Memory B cell (primary cell): Measurements from ENCODE around the gene LYRM2.

Experiments used
- ATAC-seq: fragments of 150-1000 bp; cut with Tn5 transposase; 2 replicates; pipeline ENCODE4 v1.10.0; 2021; ENCODE audit warnings: low read depth, mild to moderate bottlenecking, moderate library complexity
- DNase-seq, 2 donors: peaks; one replicate each; pipeline ENCODE4 v3.0.0; 2022; ENCODE audit warnings: low spot score in 2 of 2
- H3K27ac Mint-ChIP-seq: one replicate; pipeline ENCODE4 v1.8.0; 2022; ENCODE audit warnings: mild to moderate bottlenecking, moderate library complexity, mixed read lengths
- H3K27me3 Mint-ChIP-seq: one replicate; pipeline ENCODE4 v1.8.0; 2022; ENCODE audit warnings: mixed read lengths
- H3K36me3 Mint-ChIP-seq: one replicate; pipeline ENCODE4 v1.8.0; 2022; ENCODE audit warnings: mild to moderate bottlenecking, mixed read lengths
- H3K4me1 Mint-ChIP-seq: one replicate; pipeline ENCODE4 v1.8.0; 2022; ENCODE audit warnings: mixed read lengths
- H3K4me3 Mint-ChIP-seq: one replicate; pipeline ENCODE4 v1.8.0; 2022; ENCODE audit warnings: mild to moderate bottlenecking, moderate library complexity, mixed read lengths
- H3K9me3 Mint-ChIP-seq: one replicate; pipeline ENCODE4 v1.8.0; 2022; ENCODE audit warnings: mixed read lengths

LYRM2 gene

DNA sequence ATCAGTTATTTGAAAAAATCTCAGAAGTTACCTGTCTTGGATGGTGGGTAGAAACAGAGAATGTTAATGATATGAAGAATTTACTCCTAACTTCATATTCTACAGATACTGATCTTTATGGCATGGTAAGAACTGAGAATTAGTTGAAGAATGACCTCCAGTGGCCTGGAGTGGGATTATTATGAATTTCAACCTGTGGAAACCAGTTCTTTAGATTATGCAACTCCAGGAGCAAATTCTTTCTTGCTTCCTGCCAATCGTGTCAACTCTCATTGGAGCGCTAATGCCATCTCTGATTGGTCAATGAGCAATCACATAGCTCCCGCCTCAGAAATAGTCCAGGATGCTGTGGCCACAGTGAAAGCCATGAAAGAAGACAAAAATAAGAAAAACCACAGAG lies 40.6 kb downstream of the LYRM2 start:
- H3K4me3 Mint-ChIP-seq: no peak overlapping the region
- H3K27me3 Mint-ChIP-seq: no peaks in the 10 kb centered on the region
- peaks cover 1% of the 10 kb centered on the region for H3K9me3 Mint-ChIP-seq
- peaks cover 20% of the 10 kb centered on the region for H3K4me1 Mint-ChIP-seq
- H3K27ac Mint-ChIP-seq: no peak overlapping the region
- DNase-seq (no peak), ATAC-seq (no peak)
- H3K36me3 Mint-ChIP-seq: peaks cover 3% of the 10 kb centered on the region

DNA sequence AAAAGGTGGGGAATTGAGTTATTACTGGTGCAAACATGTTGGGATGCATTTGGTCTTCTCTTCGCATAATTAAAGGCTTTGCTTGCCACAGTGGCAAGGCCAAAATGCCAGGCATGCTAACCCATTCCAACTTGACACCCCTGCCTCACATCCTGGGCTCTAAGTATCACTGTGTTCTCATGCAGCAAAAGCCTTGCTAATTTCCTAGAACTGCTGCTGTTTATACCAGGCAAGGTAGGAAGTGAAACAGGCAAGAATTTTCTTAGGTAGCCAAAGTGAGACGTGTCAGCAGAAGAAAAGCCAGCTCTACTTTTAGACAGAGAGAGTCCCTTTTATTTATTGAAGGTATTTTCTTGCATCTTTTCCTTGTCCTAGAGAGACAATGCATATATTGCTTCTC lies 41.2 kb downstream of the LYRM2 start:
- Mint-ChIP-seq H3K27me3 (no peaks in the 10 kb centered on the region), H3K9me3 (peaks cover 1% of the 10 kb centered on the region), H3K4me3 (no peak overlapping the region), H3K36me3 (peaks cover 3% of the 10 kb centered on the region), H3K4me1 (peaks cover 20% of the 10 kb centered on the region), H3K27ac (no peak overlapping the region)
- ATAC-seq (no peak), DNase-seq (no peak)

DNA sequence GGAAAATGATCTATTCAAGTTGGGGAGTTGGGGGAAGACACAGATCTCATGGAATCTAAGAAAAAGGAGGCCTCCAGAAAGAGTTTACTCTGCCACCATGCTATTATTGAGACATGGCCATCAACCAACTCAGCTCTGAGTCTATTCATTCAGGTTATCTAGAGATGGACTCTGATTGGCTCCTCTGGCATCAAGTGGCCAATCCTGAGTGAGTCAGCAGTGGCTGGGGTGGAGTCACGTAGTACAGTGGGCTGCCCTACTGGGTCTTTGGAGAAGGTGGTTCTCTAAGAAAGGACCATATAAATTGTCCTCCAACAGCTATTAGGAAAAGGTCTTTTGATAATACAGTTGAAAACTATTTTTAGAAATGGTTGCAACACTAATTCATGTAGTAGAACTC lies 42.1 kb downstream of the LYRM2 start:
- DNase-seq (no peak), ATAC-seq (no peak)
- Mint-ChIP-seq H3K27me3 (no peaks in the 10 kb centered on the region), H3K4me3 (no peak overlapping the region), H3K4me1 (peaks cover 20% of the 10 kb centered on the region), H3K9me3 (peaks cover 1% of the 10 kb centered on the region), H3K36me3 (peaks cover 3% of the 10 kb centered on the region), H3K27ac (peak overlapping the region; percentile 96)

DNA sequence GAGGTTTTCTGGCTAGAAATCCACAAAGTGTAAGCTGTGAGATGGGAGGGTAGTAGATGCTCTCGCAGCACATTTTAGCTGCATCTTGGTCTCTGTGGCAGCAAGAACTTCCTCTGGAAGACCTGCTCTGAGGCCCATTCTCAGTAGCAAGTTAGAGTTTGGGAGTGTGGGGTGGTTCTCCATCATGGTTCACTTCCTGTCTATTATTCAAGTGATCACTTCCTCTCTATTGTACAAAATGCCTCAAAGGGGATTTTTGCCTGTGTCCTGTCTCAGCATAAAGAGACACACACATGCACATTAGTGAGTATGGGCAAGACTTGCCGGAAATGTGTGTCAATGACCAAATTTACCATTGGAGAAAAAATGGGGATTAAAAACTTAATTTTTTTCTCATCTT lies 42.5 kb downstream of the LYRM2 start:
- DNase-seq (peak; percentile 13 to 45), ATAC-seq (peak; percentile 99)
- peaks cover 3% of the 10 kb centered on the region for H3K36me3 Mint-ChIP-seq
- H3K27ac Mint-ChIP-seq: peak overlapping the region; percentile 96
- H3K9me3 Mint-ChIP-seq: peaks cover 1% of the 10 kb centered on the region
- H3K27me3 Mint-ChIP-seq: no peaks in the 10 kb centered on the region
- H3K4me1 Mint-ChIP-seq: peaks cover 20% of the 10 kb centered on the region
- H3K4me3 Mint-ChIP-seq: no peak overlapping the region

DNA sequence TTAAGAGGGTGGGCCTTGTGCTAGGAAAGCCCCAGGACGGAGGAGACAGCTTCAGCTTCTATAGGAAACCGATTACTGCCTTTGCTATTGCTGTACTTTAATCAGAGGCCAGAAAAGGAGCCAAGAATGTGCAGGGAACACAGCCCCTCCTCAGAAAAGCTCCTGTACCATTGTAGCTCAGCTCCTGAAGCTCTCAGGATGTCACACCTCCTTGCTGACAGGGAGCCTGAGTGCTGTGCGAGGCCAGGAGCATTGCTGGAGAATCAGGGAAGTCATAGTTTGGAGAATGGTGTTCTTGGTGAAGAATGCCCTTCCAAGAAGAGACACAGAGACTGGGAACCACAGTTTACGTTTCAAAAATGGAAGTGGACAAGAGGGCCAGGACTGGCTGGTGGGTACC lies 46.8 kb downstream of the LYRM2 start:
- DNase-seq (no peak), ATAC-seq (no peak)
- Mint-ChIP-seq H3K36me3 (peaks cover 1% of the 10 kb centered on the region), H3K27ac (no peak overlapping the region), H3K4me1 (peaks cover 11% of the 10 kb centered on the region), H3K9me3 (no peaks in the 10 kb centered on the region), H3K27me3 (no peaks in the 10 kb centered on the region), H3K4me3 (no peak overlapping the region)

DNA sequence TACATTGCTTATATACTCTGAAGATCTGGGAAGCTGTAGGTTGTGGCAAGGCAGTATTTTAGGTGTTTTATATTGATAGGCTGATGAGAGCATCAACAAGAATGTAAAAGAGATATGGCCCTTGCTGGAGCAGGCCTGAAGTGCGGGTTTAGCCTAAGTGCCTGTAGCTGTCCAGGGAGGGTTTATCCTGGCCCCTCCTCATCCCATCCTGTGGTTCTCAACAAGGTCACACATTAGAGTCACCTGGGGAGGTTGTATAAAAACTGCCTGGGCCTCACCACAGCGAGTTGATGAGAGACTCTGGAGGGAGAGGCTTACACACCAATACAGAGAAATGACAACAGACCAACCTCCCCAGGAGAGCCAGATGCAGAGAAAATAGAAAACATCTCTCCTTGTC lies 48.4 kb downstream of the LYRM2 start:
- Mint-ChIP-seq H3K36me3 (no peaks in the 10 kb centered on the region), H3K4me1 (no peaks in the 10 kb centered on the region), H3K27me3 (no peaks in the 10 kb centered on the region), H3K4me3 (no peak overlapping the region), H3K27ac (no peak overlapping the region), H3K9me3 (no peaks in the 10 kb centered on the region)
- ATAC-seq (no peak), DNase-seq (no peak)

DNA sequence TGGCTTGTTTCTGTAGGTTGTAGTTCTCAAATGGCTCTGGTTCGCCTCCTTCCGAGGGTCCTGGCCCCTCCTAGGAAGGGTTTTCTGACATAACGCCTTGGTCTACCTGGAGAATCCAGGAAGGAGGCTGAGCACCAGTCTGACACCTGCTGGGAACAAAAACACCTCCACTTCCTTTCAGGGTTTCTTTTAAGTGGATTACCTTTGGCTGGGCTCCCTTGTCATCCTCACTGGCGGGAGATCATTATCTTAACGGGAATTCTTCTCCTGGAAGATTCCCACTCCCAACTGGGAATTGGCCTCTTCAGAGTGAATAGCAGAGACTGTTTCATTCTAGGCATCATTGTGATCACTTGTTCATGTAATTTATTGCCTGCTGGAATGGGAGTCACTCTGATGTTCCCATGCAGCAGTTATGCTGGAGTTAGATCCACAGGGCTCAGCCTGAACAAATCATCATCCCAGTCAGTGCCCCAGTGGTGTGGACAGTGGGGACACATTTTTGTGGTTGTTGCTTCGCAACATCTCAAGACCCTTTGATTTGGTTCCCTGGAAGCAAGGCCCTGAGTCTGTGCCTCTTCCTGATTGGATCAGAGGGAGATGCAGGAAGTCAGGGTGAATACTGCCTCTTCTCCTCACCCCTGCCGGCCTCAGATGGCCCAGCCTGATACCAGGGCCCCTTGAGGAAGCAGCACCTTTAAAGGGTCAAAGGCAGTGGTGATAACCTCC lies 49.1 kb downstream of the LYRM2 start:
- DNase-seq (no peak), ATAC-seq (no peak)
- no peak overlapping the region for H3K27ac Mint-ChIP-seq
- no peaks in the 10 kb centered on the region for H3K9me3 Mint-ChIP-seq
- H3K27me3 Mint-ChIP-seq: no peaks in the 10 kb centered on the region
- H3K4me1 Mint-ChIP-seq: no peaks in the 10 kb centered on the region
- no peak overlapping the region for H3K4me3 Mint-ChIP-seq
- H3K36me3 Mint-ChIP-seq: no peaks in the 10 kb centered on the region

DNA sequence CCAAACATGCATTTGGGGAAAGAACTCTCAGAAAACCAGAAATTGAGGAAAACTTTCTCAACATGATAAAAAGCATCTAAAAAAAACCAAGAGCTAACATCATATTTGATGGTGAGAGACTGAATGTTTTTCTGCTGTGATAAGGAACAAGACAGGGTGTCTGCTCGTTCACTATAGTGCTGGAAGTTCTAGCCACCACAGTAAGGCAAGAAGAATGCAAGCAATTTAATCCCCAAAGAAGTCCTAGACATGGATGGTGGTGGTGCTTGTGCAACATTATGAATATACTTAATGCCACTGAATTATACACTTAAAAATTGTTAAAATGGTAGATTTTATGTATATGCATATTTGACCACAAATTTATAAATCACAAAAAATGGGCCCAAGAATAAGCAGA lies 53.4 kb downstream of the LYRM2 start:
- no peak overlapping the region for H3K27ac Mint-ChIP-seq
- H3K9me3 Mint-ChIP-seq: no peaks in the 10 kb centered on the region
- no peaks in the 10 kb centered on the region for H3K4me1 Mint-ChIP-seq
- no peaks in the 10 kb centered on the region for H3K27me3 Mint-ChIP-seq
- DNase-seq (no peak), ATAC-seq (no peak)
- no peak overlapping the region for H3K4me3 Mint-ChIP-seq
- H3K36me3 Mint-ChIP-seq: peaks cover 3% of the 10 kb centered on the region

DNA sequence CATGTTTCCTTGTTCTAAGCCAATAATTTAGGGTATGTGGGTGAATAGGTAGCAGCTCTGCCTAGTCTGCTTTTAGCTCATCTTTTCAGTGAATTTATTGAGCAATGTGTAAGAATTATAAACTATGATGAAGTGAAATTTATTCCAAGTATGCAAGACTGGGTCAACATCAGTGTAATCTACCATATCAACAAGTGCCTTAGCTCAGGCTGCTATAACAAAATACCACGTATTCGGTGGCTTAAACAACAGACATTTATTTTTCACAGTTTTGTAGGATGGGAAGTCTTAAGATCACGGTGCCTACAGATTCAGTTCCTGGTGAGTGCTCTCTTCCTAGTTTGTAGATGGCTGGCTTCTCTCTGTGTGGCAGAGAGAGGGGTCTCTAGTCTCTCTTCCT lies 54.0 kb downstream of the LYRM2 start:
- no peaks in the 10 kb centered on the region for H3K9me3 Mint-ChIP-seq
- no peak overlapping the region for H3K4me3 Mint-ChIP-seq
- H3K4me1 Mint-ChIP-seq: peaks cover 2% of the 10 kb centered on the region
- peaks cover 5% of the 10 kb centered on the region for H3K36me3 Mint-ChIP-seq
- ATAC-seq: no peak
- no peak for DNase-seq
- H3K27me3 Mint-ChIP-seq: peaks cover 2% of the 10 kb centered on the region
- no peak overlapping the region for H3K27ac Mint-ChIP-seq

DNA sequence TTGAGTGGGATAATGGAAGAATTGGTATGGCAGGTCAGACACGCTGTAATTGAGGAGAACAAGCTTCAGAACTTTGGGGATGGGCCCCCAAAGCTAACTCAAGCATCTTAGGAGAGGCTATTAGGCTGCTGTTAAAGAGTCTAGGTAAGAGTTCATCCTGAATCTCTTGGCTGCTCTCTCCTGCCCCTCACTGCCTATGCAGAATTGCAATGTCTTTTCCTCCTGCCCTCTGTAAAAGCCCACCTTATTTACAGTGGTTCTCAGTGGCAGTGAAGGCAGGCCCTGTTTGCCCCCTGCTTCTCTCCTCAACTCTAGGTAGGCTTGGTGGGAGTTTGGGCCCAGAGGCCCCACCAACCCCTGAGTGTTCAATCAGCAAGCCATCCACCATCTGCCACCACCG lies 55.0 kb downstream of the LYRM2 start:
- H3K4me1 Mint-ChIP-seq: peaks cover 2% of the 10 kb centered on the region
- no peak overlapping the region for H3K27ac Mint-ChIP-seq
- peaks cover 2% of the 10 kb centered on the region for H3K27me3 Mint-ChIP-seq
- H3K36me3 Mint-ChIP-seq: peaks cover 5% of the 10 kb centered on the region
- H3K9me3 Mint-ChIP-seq: no peaks in the 10 kb centered on the region
- DNase-seq (no peak), ATAC-seq (no peak)
- no peak overlapping the region for H3K4me3 Mint-ChIP-seq

DNA sequence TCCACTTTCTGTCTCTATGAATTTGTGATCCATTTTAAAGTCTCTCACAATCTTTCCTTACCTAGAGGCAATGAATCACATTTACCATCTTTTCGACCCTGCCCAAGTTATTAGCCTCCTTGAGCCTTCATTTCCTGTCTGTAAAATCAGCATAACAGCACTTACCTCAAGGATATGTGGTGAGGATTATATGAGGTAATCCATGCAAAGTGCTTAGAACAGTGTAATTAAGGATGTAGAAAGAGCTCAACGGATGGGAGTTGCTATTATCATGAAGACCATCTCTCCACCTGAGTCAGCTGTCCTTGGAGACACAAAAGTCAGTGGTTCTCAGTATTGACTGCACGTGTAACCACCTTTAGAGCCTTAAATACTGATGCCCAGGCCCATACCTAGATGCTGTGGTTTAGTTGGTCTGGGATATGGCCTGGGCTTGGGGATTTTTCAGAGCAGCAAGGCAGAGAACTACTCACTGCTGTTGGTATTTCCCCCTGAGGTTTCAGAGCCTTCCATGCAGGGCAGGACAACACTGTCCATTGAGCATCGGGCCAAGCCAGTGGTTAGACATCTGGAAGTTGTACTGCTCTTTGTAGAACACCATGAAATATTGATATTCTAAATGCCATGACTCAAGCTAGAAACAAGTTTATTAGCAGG lies 55.8 kb downstream of the LYRM2 start:
- H3K27ac Mint-ChIP-seq: no peak overlapping the region
- H3K36me3 Mint-ChIP-seq: peaks cover 5% of the 10 kb centered on the region
- peaks cover 2% of the 10 kb centered on the region for H3K27me3 Mint-ChIP-seq
- no peaks in the 10 kb centered on the region for H3K9me3 Mint-ChIP-seq
- DNase-seq (no peak), ATAC-seq (no peak)
- H3K4me1 Mint-ChIP-seq: peaks cover 2% of the 10 kb centered on the region
- H3K4me3 Mint-ChIP-seq: no peak overlapping the region

DNA sequence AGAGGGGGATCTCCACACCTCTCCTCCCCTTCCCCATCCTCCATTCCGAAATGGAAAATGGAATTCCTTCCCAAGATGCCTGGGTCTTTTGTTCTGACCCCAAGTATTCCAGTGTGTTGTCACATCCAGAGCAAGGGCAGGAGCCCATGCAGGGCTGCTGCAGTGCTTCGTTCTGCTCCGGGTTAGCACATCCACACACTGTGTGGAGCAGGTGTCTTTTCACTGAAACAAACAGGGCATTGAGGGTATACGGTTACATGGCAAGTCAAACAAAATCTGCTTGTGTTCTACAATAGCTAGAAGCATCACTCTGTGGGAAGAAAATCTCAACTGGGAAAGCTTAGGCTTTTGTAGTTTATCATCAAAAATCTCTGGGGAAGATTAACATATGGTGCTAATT lies 56.9 kb downstream of the LYRM2 start:
- H3K9me3 Mint-ChIP-seq: no peaks in the 10 kb centered on the region
- no peak for DNase-seq
- no peak overlapping the region for H3K27ac Mint-ChIP-seq
- H3K27me3 Mint-ChIP-seq: peaks cover 2% of the 10 kb centered on the region
- H3K36me3 Mint-ChIP-seq: peaks cover 5% of the 10 kb centered on the region
- no peak for ATAC-seq
- H3K4me3 Mint-ChIP-seq: no peak overlapping the region
- H3K4me1 Mint-ChIP-seq: peaks cover 2% of the 10 kb centered on the region

DNA sequence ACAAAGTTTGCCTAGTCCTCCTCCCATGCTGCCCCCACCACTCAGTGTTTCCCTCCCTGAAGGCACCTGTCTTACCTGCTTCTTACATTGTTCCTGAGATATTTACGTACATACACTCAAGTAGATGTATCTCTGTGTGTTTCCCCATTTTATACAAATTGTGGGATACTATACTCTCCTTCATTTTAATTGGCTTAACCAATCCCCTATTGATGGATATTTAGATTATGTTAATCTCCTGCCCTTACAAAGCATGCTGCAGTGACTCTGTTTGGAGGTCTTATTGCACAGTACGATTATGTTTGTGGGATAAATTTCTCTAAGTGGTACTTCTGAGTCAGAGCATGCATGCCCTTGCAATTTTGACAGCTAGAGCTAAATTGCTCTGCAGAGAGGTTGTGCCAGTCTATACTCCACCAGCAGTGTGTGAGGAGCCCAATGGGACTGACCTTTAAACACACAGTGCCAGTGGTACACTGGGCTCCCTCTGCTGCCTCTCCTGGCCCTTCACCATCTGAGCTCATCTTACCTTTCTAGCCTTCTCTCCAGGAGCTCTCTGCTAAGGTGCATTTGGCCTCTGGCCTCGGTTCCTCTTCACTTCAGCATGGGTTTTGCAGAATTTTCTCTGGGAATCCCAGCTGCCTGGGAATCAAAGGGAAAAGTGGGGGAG lies 57.4 kb downstream of the LYRM2 start:
- Mint-ChIP-seq H3K36me3 (peaks cover 7% of the 10 kb centered on the region), H3K27ac (no peak overlapping the region), H3K27me3 (peaks cover 2% of the 10 kb centered on the region), H3K9me3 (no peaks in the 10 kb centered on the region), H3K4me3 (no peak overlapping the region), H3K4me1 (peaks cover 2% of the 10 kb centered on the region)
- DNase-seq: no peak
- ATAC-seq: no peak

DNA sequence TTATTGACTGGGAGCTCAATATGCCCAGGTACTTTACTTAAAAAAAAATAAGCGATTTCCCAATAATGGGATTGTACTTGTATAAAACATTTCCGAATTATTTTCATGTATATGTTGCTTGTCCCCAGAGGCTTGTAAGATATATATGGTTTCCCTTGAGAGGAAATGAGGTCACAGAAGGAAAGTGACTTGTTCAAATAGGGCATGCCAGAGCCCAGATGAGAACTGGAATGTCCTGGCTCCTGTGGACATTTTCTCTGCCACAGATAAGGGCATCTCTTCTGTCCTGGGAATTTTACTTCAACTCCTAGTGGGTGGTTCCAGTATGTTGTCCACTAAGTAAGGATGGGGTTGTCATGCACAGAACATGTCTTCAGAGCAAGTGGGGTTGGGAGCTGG lies 63.0 kb downstream of the LYRM2 start:
- DNase-seq (no peak), ATAC-seq (no peak)
- H3K4me3 Mint-ChIP-seq: no peak overlapping the region
- H3K9me3 Mint-ChIP-seq: peaks cover 2% of the 10 kb centered on the region
- H3K27ac Mint-ChIP-seq: no peak overlapping the region
- H3K4me1 Mint-ChIP-seq: peaks cover 5% of the 10 kb centered on the region
- peaks cover 2% of the 10 kb centered on the region for H3K27me3 Mint-ChIP-seq
- peaks cover 18% of the 10 kb centered on the region for H3K36me3 Mint-ChIP-seq
